SK-N-SH (cell line): ENCODE measurements around the gene ROBO1. TPM values are rescaled to one million over a fixed set of nuclear protein-coding genes. Genes with fewer than 3 reads are reported as not detected.

Source experiments
- CTCF ChIA-PET: fragments of 300-600, 350-600 bp; formaldehyde crosslinking; extraction: SDS; loops from one replicate; lab custom pipeline; 2021; lab: Yijun Ruan, JAX
- POLR2A ChIA-PET: fragments of 350-600 bp; sonication (Branson Sonifier 250); formaldehyde crosslinking; extraction: SDS; loops from one replicate; lab custom pipeline; 2020; ENCODE audit warnings: antibody characterized with exemption, inconsistent platforms; lab: Yijun Ruan, JAX
- DNase-seq: peaks from one replicate; pipeline ENCODE4 v3.0.0; 2012
- H2AFZ ChIP-seq: fragments of 200-600 bp; sonication (generic); 2 replicates; pipeline ENCODE4 v1.8.1; 2016; ENCODE audit warnings: antibody characterized with exemption, mild to moderate bottlenecking, low read depth
- H3F3A ChIP-seq: fragments of 200-600 bp; sonication (generic); replicated peaks from 2 replicates; pipeline ENCODE3; 2016; ENCODE audit warnings: antibody characterized with exemption, mild to moderate bottlenecking; ENCODE audit not compliant: insufficient read depth
- H3K27ac ChIP-seq, 2 experiments: fragments of 200-500 bp in 1 of 2; fragments of 200-600 bp in 1 of 2; sonication (Bioruptor generic) in 1 of 2; sonication (generic), shearing (Covaris generic) in 1 of 2; 2 replicates each; pipeline versions ENCODE4 v1.5.1 to v1.6.1; 2014 to 2016; ENCODE audit warnings: low read depth in 2 of 2, inconsistent platforms in 1 of 2, low read length in 1 of 2, mild to moderate bottlenecking in 1 of 2, mixed read lengths in 1 of 2
- H3K27me3 ChIP-seq: fragments of 200-600 bp; sonication (generic), shearing (Covaris generic); 2 replicates; pipeline ENCODE4 v1.6.1; 2016; ENCODE audit warnings: mixed run types; ENCODE audit not compliant: insufficient read depth
- H3K36me3 ChIP-seq, 2 experiments: fragments of 200-500 bp in 1 of 2; fragments of 200-600 bp in 1 of 2; sonication (Bioruptor generic) in 1 of 2; sonication (generic) in 1 of 2; replicated peaks in 1 of 2; 2 replicates each; pipeline versions ENCODE3 to v1.5.1; 2014 to 2016; ENCODE audit warnings: low read length in 1 of 2, mild to moderate bottlenecking in 1 of 2; ENCODE audit not compliant: insufficient read depth in 2 of 2, control insufficient read depth in 1 of 2
- H3K4me1 ChIP-seq, 2 experiments: fragments of 200-500 bp in 1 of 2; fragments of 200-600 bp in 1 of 2; sonication (Bioruptor generic) in 1 of 2; sonication (generic), shearing (Covaris generic) in 1 of 2; 2 replicates each; pipeline versions ENCODE4 v1.5.1 to v1.6.1; 2014 to 2016; ENCODE audit warnings: low read depth in 1 of 2, low read length in 1 of 2, mixed run types in 1 of 2; ENCODE audit not compliant: insufficient read depth in 2 of 2, control insufficient read depth in 1 of 2
- H3K4me2 ChIP-seq: fragments of 200-600 bp; sonication (generic), shearing (Covaris generic); 2 replicates; pipeline ENCODE4 v1.6.1; 2017; ENCODE audit warnings: mixed run types
- H3K4me3 ChIP-seq, 2 experiments: fragments of 200-500 bp in 1 of 2; fragments of 200-600 bp in 1 of 2; sonication (Bioruptor generic) in 1 of 2; sonication (generic), shearing (Covaris generic) in 1 of 2; 2 replicates each; pipeline versions ENCODE4 v1.5.1 to v1.8.1; 2014 to 2016; ENCODE audit warnings: low read depth in 2 of 2, inconsistent platforms in 1 of 2, low read length in 1 of 2, mild to moderate bottlenecking in 1 of 2, mixed read lengths in 1 of 2, moderate library complexity in 1 of 2
- H3K79me2 ChIP-seq: fragments of 200-600 bp; sonication (generic); 2 replicates; pipeline ENCODE4 v1.8.1; 2017; ENCODE audit warnings: mild to moderate bottlenecking; ENCODE audit not compliant: insufficient read depth
- H3K9ac ChIP-seq: fragments of 200-600 bp; sonication (generic); 2 replicates; pipeline ENCODE4 v1.6.1; 2017; ENCODE audit warnings: mixed run types
- H3K9me2 ChIP-seq: fragments of 200-600 bp; sonication (generic); 2 replicates; pipeline ENCODE4 v1.6.1; 2017; ENCODE audit warnings: mixed run types
- H3K9me3 ChIP-seq: fragments of 200-600 bp; sonication (generic); 2 replicates; pipeline ENCODE4 v1.6.1; 2017; ENCODE audit warnings: mixed run types, mild to moderate bottlenecking, moderate library complexity
- H4K20me1 ChIP-seq: fragments of 200-600 bp; sonication (generic); 2 replicates; pipeline ENCODE4 v1.6.1; 2017; ENCODE audit warnings: mild to moderate bottlenecking, mixed run types; ENCODE audit not compliant: insufficient read depth
- EP300 ChIP-seq, 2 experiments: IDR thresholded peaks; 2 replicates each; pipeline versions ENCODE4 v1.4.0 to v1.6.1; 2012; ENCODE audit warnings: borderline replicate concordance in 1 of 2, low read depth in 1 of 2, low read length in 1 of 2
- EZH2phosphoT487 ChIP-seq: fragments of 200-600 bp; sonication (generic); IDR thresholded peaks from 2 replicates; pipeline ENCODE4 v1.6.1; 2017; ENCODE audit warnings: low read depth, mixed run types, mild to moderate bottlenecking, antibody characterized with exemption, moderate library complexity, borderline replicate concordance
- IRF3 ChIP-seq: fragments of 150-350 bp; IDR thresholded peaks from 2 replicates; pipeline ENCODE4 v1.6.1; 2016; ENCODE audit warnings: mild to moderate bottlenecking, low read depth, low read length
- NRF1 ChIP-seq: IDR thresholded peaks from 2 replicates; pipeline ENCODE4 v1.6.1; 2012; ENCODE audit warnings: low read depth, mild to moderate bottlenecking, low read length
- SMC3 ChIP-seq: IDR thresholded peaks from 2 replicates; pipeline ENCODE4 v1.6.1; 2012; ENCODE audit warnings: low read depth, low read length, improper control_type of control experiment
- USF1 ChIP-seq: IDR thresholded peaks from 2 replicates; pipeline ENCODE4 v1.4.0; 2012; ENCODE audit warnings: low read depth, borderline replicate concordance
- USF2 ChIP-seq: fragments of 150-350 bp; IDR thresholded peaks from 2 replicates; pipeline ENCODE4 v1.6.1; 2017; ENCODE audit warnings: antibody characterized with exemption, low read length, low read depth, borderline replicate concordance
- ZBTB33 ChIP-seq: IDR thresholded peaks from 2 replicates; pipeline ENCODE4 v1.4.0; 2012; ENCODE audit warnings: low read depth, borderline replicate concordance
- WGBS: methylation state at CpG from one replicate; pipeline ENCODE4 v1.1.6; 2017; ENCODE audit warnings: low lambda C conversion rate; 5-methylcytosine and 5-hydroxymethylcytosine counted together
- polyA plus RNA-seq, 3 experiments: library from polyadenylated mRNA; depleted of rRNA; stranded (reverse); fragments of >200 nt; gene quantifications; 2 replicates each; pipeline ENCODE4 v1.2.3, GENCODE V29; 2012

Gene ROBO1
- polyA plus RNA-seq, 1 of the 3 experiments (the other 2 are of a cell fraction): 22.7 TPM

- no peak overlapping the region for H3K4me2 ChIP-seq
- H4K20me1 ChIP-seq: no peaks in the 10 kb centered on the region
- H3K27ac ChIP-seq: no peak overlapping the region
- ChIA-PET POLR2A (no interaction called here), CTCF (interaction anchor here (1.4 kb wide), 1 partner anchor 211 kb away, joined by 3 read pairs; no protein-coding TSS in a partner anchor)
- H3K9me3 ChIP-seq: no peaks in the 10 kb centered on the region
- H3K27me3 ChIP-seq: no peaks in the 10 kb centered on the region
- no peaks in the 10 kb centered on the region for H3F3A ChIP-seq
- no peak overlapping the region for H3K4me3 ChIP-seq
- TF ChIP-seq USF1: no peak
- TF ChIP-seq SMC3: no peak
- TF ChIP-seq EZH2phosphoT487: no peak
- TF ChIP-seq IRF3: no peak
- no peak for TF ChIP-seq USF2
- no peak for TF ChIP-seq EP300 (IDR thresholded peaks at IDR 0.05; ENCODE audit: borderline replicate concordance in 1 of 2, low read depth in 1 of 2, low read length in 1 of 2)
- TF ChIP-seq ZBTB33: no peak
- H2AFZ ChIP-seq: no peak overlapping the region
- no peaks in the 10 kb centered on the region for H3K9me2 ChIP-seq
- no peak overlapping the region for H3K9ac ChIP-seq
- DNase-seq: no peak
- 80% methylated on average over 4 of the region's 4 CpGs for WGBS
- peaks cover 25% of the 10 kb centered on the region for H3K79me2 ChIP-seq
- peaks cover 0 to 6% of the 10 kb centered on the region in 2 experiments for H3K36me3 ChIP-seq
- no peaks in the 10 kb centered on the region for H3K4me1 ChIP-seq
Measured at GRCh38 chr3:78940626-78941025, 827.2 kb downstream of the ROBO1 start.

- Histone ChIP-seq H3K27me3 (no peaks in the 10 kb centered on the region), H3K27ac (no peak overlapping the region), H2AFZ (no peak overlapping the region), H4K20me1 (no peaks in the 10 kb centered on the region), H3K9me3 (no peaks in the 10 kb centered on the region), H3F3A (no peaks in the 10 kb centered on the region), H3K79me2 (peaks cover 20% of the 10 kb centered on the region), H3K4me2 (no peak overlapping the region), H3K4me1 (no peaks in the 10 kb centered on the region), H3K9me2 (no peaks in the 10 kb centered on the region), H3K9ac (no peak overlapping the region), H3K36me3 (peaks cover 0 to 6% of the 10 kb centered on the region in 2 experiments), H3K4me3 (no peak overlapping the region)
- WGBS: 93% methylated on average over 2 of the region's 2 CpGs
- TF ChIP-seq NRF1: no peak
- POLR2A ChIA-PET: no interaction called here
- CTCF ChIA-PET: no interaction called here
- no peak for DNase-seq
Measured at GRCh38 chr3:78940128-78940527, 827.7 kb downstream of the ROBO1 start.
